Skeletal muscle tissue (tissue), 4 donors: ENCODE measurements around the gene MROH2A. TPM values are rescaled to one million over a fixed set of nuclear protein-coding genes. Genes with fewer than 3 reads are reported as not detected.
A peak's percentile ranks its signal among the peaks of the same experiment; 100 is the strongest.

ENCODE experiments used
- H3K27ac ChIP-seq: one replicate; pipeline ENCODE4 v1.7.0; 2013; ENCODE audit warnings: mild to moderate bottlenecking, low read depth, low read length, inconsistent platforms
- H3K27me3 ChIP-seq, 3 donors: one replicate each; pipeline ENCODE4 v1.7.0; 2013; ENCODE audit warnings: low read length in 3 of 3; ENCODE audit not compliant: control insufficient read depth in 3 of 3, insufficient read depth in 3 of 3
- H3K36me3 ChIP-seq, 3 donors: one replicate each; pipeline ENCODE4 v1.7.0; 2013; ENCODE audit warnings: low read length in 3 of 3; ENCODE audit not compliant: control insufficient read depth in 3 of 3, insufficient read depth in 3 of 3
- H3K4me1 ChIP-seq, 3 donors: one replicate each; pipeline ENCODE4 v1.7.0; 2013; ENCODE audit warnings: low read length in 3 of 3, mild to moderate bottlenecking in 3 of 3; ENCODE audit not compliant: control insufficient read depth in 3 of 3, insufficient read depth in 3 of 3
- H3K4me3 ChIP-seq, 3 donors: one replicate each; pipeline ENCODE4 v1.7.0; 2013; ENCODE audit warnings: low read length in 3 of 3
- H3K9ac ChIP-seq, 3 donors: one replicate each; pipeline ENCODE4 v1.7.0; 2013; ENCODE audit warnings: low read length in 3 of 3, mild to moderate bottlenecking in 3 of 3, moderate library complexity in 2 of 3, low read depth in 1 of 3
- H3K9me3 ChIP-seq, 3 donors: one replicate each; pipeline ENCODE4 v1.7.0; 2013; ENCODE audit warnings: low read length in 3 of 3; ENCODE audit not compliant: control insufficient read depth in 3 of 3
- total RNA-seq: library from RNA; depleted of rRNA; stranded (reverse); fragments of >200 nt; gene quantifications from one replicate; pipeline ENCODE4 v1.2.3, GENCODE V29; 2014
- donor health status: Osteomylitis.

The MROH2A gene
- total RNA-seq, 1 donor from 2014 or later, result not detected

DNA sequence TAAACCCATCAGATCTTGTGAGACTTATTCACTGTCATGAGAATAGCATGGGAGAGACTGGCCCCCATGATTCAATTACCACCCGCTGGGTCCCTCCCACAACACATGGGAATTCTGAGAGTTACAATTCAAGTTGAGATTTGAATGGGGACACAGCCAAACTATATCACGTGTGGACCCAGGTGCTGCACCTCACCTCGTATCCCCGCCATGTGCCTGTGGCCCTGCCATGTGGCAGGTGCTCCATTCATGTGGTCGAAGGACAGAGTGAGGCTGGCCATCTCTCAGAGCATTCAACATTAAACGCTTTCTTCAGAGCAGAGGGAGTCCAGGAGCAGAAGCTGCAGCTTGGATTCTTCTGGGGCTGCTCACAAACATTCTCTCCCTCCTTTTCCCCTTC, 32.3 kb downstream of the MROH2A start:
- Histone ChIP-seq H3K27me3 (peaks cover 0 to 23% (median 8%) of the 10 kb centered on the region in 3 donors), H3K36me3 (no peaks in the 10 kb centered on the region), H3K9me3 (no peaks in the 10 kb centered on the region), H3K9ac (no peak overlapping the region), H3K27ac (no peak overlapping the region), H3K4me1 (no peaks in the 10 kb centered on the region), H3K4me3 (no peak overlapping the region)

DNA sequence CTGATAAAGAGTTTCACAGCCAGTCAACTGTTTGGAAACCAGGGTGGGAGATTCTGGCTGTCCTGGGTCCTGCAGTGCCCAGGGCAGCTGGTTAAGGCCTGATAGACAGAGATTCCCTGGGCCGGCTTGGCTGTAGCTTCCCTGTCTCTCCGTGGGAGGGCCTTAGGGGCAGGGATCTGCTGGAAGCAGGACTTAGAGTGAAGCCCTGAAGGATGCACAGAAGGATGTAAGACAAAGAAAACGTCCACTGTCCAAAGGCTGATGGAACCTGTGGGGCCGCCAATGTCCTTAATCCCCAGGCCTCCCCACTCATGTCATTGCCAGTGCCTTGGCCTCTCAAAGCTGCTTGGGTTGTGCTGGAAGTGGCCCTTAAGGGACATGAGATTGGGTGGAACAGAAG, 33.0 kb downstream of the MROH2A start:
- peaks cover 0 to 23% (median 8%) of the 10 kb centered on the region in 3 donors for H3K27me3 ChIP-seq

GRCh38 chr2:233811732-233812131, 33.6 kb downstream of the MROH2A start:
- no peak overlapping the region for H3K9ac ChIP-seq
- no peak overlapping the region for H3K4me3 ChIP-seq
- no peaks in the 10 kb centered on the region for H3K36me3 ChIP-seq
- H3K9me3 ChIP-seq, result no peaks in the 10 kb centered on the region
- no peaks in the 10 kb centered on the region for H3K4me1 ChIP-seq
- no peak overlapping the region for H3K27ac ChIP-seq
- H3K27me3 ChIP-seq, result peaks cover 0 to 23% (median 8%) of the 10 kb centered on the region in 3 donors

More for the DNA sequence above, 33.0 kb downstream of the MROH2A start:
- H3K9ac ChIP-seq, result no peak overlapping the region
- H3K27ac ChIP-seq, result no peak overlapping the region
- no peaks in the 10 kb centered on the region for H3K36me3 ChIP-seq
- H3K9me3 ChIP-seq, result no peaks in the 10 kb centered on the region
- H3K4me1 ChIP-seq, result no peaks in the 10 kb centered on the region
- no peak overlapping the region for H3K4me3 ChIP-seq

- H3K4me1 ChIP-seq, result no peaks in the 10 kb centered on the region
- H3K9ac ChIP-seq, result no peak overlapping the region
- no peaks in the 10 kb centered on the region for H3K9me3 ChIP-seq
- no peak overlapping the region for H3K4me3 ChIP-seq
- H3K27me3 ChIP-seq, result peaks cover 0 to 10% (median 9%) of the 10 kb centered on the region in 3 donors
- H3K27ac ChIP-seq, result no peak overlapping the region
- H3K36me3 ChIP-seq, result no peaks in the 10 kb centered on the region
These were observed 35.3 kb downstream of the MROH2A start for GRCh38 chr2:233813236-233814055.

DNA sequence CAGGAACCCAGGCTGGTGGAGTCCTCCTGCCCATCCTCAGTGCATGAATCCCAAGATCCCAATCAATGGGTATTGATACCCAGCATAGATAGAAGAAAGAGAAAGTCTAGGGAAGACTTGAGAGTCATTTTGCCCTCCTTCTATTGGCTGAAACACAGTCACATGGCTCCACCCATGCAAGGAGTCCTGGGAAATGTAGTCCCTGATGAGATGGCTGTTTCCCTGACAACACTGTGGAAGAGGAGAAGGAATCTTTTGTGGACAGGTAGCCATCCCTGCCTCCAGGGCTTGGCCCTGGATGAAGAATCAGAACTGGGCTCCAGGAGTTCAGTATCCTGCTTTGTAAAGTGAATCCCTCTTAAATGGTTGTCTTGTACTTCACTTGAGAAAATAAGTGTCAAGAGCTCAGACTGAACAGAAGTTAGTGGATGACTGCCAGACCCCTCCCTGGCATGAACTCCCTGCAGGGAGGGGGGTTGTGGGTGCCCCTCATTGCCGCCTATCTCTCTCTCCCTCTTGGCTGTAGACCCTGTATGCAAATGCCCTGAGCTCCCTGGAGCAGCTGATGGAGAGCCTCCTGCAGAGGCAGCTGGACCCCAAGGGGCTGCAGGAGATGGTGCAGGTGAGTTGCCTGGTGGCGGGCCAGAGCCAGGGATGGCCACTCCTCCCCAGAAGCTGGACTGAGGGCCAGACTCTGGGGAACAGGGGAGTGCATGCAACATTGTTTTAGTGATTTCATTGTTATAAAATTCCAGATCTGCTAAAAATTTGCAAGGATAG, 36.1 kb downstream of the MROH2A start:
- H3K4me1 ChIP-seq, result no peaks in the 10 kb centered on the region
- no peak overlapping the region for H3K4me3 ChIP-seq
- H3K36me3 ChIP-seq, result no peaks in the 10 kb centered on the region
- no peak overlapping the region for H3K9ac ChIP-seq
- peaks cover under 1 to 6% (median 2%) of the 10 kb centered on the region in 3 donors for H3K27me3 ChIP-seq
- H3K27ac ChIP-seq, result no peak overlapping the region
- no peaks in the 10 kb centered on the region for H3K9me3 ChIP-seq

DNA sequence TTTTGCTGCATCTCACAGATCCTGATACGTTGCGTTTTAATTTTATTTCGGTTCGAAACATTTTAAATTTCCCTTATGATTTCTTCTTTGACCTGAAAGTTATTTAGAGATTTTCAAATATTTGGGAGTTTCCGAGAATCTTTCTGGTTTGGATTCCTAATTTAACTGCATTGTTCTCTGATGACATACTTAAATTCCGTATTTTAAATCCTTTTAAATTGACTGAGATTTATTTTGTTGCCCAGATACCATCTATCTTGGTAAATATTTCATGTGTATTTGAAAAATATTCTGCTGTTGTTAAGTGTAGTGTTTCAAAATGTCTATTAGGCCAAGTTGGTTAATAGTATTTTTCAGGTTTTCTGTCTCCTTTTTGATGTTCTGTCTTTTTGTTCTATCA, 37.7 kb downstream of the MROH2A start:
- Histone ChIP-seq H3K4me1 (no peaks in the 10 kb centered on the region), H3K4me3 (no peak overlapping the region), H3K27ac (no peak overlapping the region), H3K9ac (no peak overlapping the region), H3K9me3 (no peaks in the 10 kb centered on the region), H3K27me3 (peaks cover 0 to 5% (median 3%) of the 10 kb centered on the region in 3 donors), H3K36me3 (no peaks in the 10 kb centered on the region)

DNA sequence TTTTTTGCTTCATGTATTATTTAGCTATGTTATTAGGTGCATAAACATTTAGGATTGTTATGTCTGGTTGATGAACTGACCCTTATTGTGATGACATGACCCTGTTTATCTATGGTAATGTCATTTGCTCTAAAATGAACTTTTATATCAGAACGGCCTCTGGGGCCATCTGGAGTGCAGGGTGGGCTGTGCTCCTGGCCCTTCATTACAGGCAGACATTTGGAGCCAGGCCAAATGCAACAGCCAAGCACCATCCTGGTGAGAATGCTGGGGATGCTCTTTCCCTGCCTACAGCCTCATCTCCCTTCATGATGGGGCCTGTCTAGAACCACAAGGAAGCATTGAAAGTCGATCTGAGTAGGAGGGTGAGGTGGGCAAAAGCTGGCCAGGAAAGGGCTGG, 38.2 kb downstream of the MROH2A start:
- Histone ChIP-seq H3K27me3 (peaks cover 0 to 5% (median 3%) of the 10 kb centered on the region in 3 donors), H3K36me3 (no peaks in the 10 kb centered on the region), H3K4me3 (no peak overlapping the region), H3K9me3 (no peaks in the 10 kb centered on the region), H3K4me1 (no peaks in the 10 kb centered on the region), H3K9ac (no peak overlapping the region), H3K27ac (peak overlapping the region; percentile 23)

DNA sequence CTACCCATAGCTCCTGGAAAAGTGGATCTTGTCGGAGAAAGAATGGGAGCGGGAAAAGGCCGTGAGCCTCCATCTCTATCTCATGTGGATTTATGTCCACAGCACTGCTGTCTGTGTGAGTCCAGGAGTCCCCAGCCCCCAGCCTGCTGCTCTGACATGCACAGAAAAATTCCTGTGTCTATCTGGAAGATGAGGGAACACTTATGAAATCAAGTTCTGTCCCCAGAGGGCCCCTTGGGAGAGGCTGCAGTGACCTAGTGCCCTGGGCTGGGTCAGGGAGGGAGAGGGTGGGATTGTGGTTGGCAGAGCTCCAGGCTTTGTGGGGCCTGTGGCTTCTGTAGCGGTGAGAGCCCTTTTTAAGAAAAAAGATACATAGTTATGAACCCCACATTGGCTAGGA, 38.6 kb downstream of the MROH2A start:
- H3K36me3 ChIP-seq, result no peaks in the 10 kb centered on the region
- H3K9me3 ChIP-seq, result no peaks in the 10 kb centered on the region
- H3K27ac ChIP-seq, result peak overlapping the region; percentile 23
- peaks cover 0 to 5% (median 3%) of the 10 kb centered on the region in 3 donors for H3K27me3 ChIP-seq
- H3K4me3 ChIP-seq, result no peak overlapping the region
- no peaks in the 10 kb centered on the region for H3K4me1 ChIP-seq
- H3K9ac ChIP-seq, result no peak overlapping the region

GRCh38 chr2:233817361-233817911, 39.3 kb downstream of the MROH2A start:
- H3K4me3 ChIP-seq, result no peak overlapping the region
- H3K4me1 ChIP-seq, result no peaks in the 10 kb centered on the region
- H3K27me3 ChIP-seq, result peaks cover 0 to 5% (median 3%) of the 10 kb centered on the region in 3 donors
- H3K9ac ChIP-seq, result no peak overlapping the region
- no peaks in the 10 kb centered on the region for H3K36me3 ChIP-seq
- H3K9me3 ChIP-seq, result no peaks in the 10 kb centered on the region
- H3K27ac ChIP-seq, result no peak overlapping the region
